Right kidney (tissue), 1 donor: Measurements from ENCODE around the gene LTBR.

Source experiments
- DNase-seq: peaks from one replicate; pipeline ENCODE4 v3.0.0-alpha.2; 2016

Gene LTBR

DNA sequence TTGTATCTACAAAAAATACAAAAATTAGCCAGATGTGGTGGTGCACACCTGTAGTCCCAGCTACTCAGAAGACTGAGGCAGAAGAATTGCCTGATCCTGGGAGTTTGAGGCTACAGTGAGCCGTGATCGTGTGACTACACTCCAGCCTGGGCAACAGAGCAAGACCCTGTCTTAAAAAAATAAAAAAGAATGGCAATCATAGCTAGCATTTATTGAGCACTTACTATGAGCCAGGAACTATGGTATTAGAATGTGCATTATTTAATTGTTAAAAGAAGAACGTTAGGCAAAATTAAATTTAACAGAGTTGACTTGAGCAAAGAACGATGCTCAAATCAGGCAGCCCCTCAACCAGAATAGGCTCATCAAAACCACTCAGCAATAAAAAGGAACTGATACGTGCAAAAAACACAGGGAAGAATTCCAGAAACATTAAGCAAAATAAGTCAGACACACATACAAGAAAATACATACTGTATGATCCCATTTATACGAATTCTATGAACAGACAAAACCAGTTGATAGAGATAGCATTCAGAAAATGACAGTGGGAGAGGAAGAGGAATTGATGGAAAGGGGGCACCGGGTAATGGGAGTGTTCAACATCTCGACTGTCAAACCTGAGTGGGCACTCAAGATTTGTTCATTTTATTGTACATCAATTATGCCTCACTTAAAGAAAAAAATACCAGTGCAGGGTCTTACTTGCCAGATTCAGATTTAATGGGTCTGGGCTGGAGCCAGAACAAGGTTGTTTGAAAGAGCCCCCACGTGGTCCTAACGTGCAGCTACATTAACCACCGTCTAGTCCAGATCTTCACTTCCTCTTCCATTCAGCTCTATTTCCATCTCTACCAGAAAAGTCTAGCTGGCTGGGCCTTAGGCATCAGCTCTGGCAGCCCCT, 16.6 kb upstream of the LTBR start:
- DNase-seq: no peak

GRCh38 chr12:6367969-6368892, 15.7 kb upstream of the LTBR start:
- DNase-seq: no peak

GRCh38 chr12:6368906-6369525, 14.9 kb upstream of the LTBR start:
- no peak for DNase-seq

GRCh38 chr12:6369916-6370575, 13.9 kb upstream of the LTBR start:
- DNase-seq: no peak

DNA sequence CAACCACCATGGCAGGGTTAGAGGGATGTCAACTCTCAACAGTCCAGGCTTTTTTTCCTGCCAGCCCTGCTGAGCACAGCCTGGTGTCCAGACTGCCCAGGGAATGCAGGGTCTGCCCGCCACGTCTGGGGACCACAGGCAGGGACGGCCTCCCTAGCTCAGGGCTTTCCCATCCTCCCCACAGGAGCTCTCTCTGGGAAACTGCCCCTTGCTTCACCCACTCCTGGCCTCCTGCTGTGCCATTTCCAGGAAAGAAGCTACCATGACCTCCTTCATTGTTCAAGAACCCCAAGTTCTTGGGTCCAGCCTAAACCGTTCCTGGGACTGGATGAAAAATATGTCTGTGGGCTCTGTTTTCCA, 13.4 kb upstream of the LTBR start:
- no peak for DNase-seq

DNA sequence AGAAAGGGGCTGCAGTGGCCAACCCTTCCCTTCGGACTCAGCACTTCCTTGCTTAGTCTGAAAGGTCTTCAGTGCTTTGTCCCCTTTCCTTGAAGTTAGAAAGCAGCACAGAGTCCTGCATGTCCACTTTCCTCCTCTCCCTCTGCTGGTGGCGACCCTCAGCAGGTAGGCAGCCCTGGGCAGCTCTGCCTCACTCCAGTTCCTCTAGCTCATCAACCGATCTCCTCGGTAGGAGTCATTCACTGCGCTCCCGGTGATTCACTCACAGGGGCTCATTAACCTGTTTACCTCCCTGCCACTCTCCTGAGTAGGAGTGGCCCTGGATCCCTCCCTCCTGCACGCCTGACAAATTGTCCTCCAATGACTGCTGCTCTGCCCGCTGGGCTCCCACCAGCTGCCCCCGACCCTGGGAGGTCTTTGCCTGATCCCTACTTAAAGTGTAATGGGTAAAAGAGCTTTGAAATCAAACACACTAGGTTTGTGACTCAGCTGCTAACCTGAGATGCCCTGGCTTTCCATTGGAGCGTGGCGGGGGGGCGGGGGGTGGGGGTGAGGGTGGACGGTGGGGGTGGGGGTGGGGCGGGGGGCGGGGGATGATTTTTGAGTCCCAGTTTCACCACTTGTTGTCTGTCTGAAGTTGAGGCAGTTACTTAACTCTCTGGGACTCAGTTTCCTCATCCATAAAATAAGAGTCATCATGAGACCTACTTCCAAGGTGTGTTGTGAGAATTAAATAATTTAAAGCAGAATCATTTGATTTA, 12.8 kb upstream of the LTBR start:
- peak; percentile 70 for DNase-seq

DNA sequence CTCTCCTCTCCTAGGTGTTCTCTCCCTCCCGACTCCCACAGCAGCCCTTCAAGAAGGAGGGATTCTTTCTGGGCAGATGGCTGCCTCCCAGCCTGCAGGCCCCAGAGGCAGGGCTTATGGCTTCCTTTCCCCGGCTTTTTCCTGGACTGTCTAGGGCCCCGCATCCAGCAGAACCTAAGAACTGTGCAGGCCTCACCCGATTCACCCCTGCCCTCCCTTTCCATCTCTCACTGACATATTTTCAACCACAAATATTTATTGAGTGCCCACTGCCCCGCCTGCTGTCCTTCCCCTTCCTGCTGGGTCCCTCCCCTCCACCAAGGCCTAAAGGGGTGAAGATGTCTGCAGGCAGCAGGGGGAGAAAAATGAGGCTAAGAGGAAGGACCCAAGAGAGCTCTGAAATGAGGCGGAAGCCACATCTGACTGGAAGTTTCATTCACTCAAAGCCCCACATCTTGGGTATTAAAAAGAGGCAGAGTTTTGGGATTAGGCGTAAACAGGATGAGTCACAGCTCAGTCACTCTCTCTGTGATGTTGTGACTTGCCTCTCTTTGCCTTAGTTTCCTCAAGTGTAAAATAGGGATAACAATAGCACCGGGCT, 11.5 kb upstream of the LTBR start:
- peak; percentile 38 for DNase-seq

GRCh38 chr12:6373022-6373787, 10.8 kb upstream of the LTBR start:
- DNase-seq: no peak

GRCh38 chr12:6374028-6374785, 9.8 kb upstream of the LTBR start:
- peak; percentile 27 for DNase-seq

DNA sequence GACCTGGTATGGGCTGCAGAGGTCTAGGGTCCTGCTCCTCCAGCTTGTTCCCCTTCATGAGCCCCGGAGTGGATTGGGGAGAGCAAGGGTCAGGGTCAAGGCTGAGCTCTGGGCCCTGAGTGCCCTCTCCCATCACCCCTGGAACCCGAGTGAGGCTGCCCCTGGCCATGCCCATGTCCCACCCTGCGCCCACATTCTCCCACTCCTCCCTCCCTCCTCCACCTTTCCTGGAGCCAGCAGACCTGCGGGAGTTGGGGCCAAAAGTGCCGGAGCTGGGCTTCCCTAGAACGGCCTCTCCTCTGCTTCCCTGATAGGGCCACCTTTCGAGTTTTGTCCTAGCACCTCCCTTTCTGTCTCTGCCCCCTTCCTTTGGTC, 9.2 kb upstream of the LTBR start:
- DNase-seq: peak; percentile 28

DNA sequence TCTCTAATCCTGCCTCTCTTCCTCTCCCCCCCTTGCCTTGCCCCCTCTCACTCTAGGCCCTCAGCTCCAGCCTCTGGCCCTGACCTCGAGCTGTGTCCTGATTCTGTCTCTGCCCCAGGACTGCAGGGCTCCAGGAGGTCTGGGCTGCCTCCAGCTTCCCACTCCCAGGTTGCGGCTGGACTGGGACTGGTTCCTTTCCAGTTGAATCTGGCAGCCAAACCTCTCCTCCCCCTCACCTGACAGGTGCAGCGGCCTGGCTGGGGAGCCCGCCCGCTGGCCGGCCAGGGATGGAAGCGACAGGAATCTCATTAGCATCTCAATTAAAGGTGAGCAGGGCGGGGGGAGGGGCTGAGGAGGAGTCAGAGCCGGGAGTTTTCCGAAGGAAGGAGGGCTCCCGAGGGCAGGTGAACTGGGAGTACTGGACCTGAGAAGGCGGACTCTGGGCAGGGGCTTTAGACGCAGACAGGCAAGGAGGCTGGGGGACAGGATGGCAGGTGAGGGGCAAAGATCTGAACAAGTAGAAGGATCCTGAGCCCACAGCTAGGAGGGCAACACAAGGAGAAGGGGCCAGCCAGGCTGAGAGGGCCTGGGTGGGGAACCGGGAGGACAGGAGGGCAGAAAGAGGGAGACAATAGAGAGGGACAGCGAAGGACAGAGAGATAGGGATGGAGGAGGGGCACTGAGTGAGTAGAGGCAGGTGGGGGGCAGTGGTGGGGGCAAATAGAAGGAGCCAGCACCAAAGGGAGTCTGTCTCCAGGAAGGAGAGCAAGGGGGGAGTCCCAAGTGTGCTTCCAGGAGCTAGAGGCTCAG, 8.5 kb upstream of the LTBR start, which contains the start of gene SCNN1A:
SCNN1A (minus strand) TSS at position 295 of the 810 bp plus-strand sequence. CDS start 780 bp downstream, outside the sequence.
- DNase-seq: peak; percentile 65

- DNase-seq: peak; percentile 70
Measured at GRCh38 chr12:6376079-6376869, 7.7 kb upstream of the LTBR start.

- DNase-seq: no peak
Measured at GRCh38 chr12:6376870-6377666, 6.9 kb upstream of the LTBR start.

GRCh38 chr12:6377667-6377994, 6.3 kb upstream of the LTBR start:
- DNase-seq: no peak

DNA sequence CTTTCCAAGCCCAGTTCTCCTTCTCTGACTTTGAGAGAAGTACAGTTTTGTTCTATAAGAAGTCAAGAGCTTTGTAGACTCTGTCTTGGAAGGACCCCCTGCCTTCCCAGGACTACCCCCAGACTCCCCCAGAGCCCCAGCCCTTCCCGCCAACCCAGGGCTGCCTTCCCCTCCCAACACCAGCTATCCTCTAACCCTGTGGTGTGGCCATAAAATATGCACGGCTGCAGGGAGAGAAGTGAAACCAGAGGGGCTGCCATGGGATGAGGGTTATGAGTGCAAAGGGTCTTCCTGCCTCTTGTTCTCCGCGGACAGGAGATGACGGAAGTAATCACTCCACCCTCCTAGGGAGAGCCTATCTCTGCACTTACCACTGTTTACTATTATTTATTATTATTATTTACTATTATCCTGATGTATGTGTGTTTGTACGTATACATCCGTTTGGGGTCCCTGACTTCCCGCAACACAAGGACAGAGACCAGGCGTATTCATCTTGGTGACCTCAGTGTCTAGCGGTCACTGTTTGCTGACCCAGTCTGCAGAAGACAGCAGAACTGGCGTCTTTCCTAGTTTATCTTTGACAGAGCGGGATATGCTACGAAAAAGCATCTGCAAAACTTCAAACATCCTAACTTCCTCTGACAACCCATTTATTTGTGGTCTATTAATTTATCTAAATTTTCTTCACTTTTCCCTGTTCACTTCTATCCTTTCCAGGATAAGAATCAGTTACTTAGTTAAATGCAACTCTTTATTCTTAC, 5.1 kb upstream of the LTBR start:
- DNase-seq: no peak
